HG02973 (cell line): Measurements from ENCODE around the gene PTPN4.
"Not testable (repeated sequence)": the region's sequence is repeated elsewhere in the genome, so short reads cannot be mapped to it uniquely, and the experiment has no call there.

Experiments
- ATAC-seq: cut with Tn5 transposase; IDR thresholded peaks from one replicate; pipeline ENCODE4 v1.9.1; 2021; ENCODE audit warnings: moderate library complexity; ENCODE audit not compliant: unreplicated experiment

PTPN4 gene

DNA sequence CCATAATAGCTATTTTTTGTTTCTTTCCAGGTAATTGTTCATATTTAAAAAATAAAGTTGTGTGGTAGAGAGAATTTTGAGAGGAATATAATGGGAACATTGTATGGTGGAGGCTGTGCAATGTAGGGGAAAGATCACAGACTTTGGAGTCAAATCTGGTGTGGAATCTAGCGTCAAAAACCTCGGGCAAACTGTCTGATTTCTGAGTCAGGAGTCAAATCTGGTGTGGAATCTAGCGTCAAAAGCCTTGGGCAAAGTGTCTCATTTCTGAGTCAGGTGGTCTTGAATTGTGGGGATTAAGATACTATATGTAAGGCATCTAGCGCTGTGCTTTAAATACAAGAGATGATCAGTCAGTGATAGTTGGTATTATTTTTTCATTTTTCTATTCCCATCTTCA is 5.1 kb downstream of the PTPN4 start:
- no peak for ATAC-seq

DNA sequence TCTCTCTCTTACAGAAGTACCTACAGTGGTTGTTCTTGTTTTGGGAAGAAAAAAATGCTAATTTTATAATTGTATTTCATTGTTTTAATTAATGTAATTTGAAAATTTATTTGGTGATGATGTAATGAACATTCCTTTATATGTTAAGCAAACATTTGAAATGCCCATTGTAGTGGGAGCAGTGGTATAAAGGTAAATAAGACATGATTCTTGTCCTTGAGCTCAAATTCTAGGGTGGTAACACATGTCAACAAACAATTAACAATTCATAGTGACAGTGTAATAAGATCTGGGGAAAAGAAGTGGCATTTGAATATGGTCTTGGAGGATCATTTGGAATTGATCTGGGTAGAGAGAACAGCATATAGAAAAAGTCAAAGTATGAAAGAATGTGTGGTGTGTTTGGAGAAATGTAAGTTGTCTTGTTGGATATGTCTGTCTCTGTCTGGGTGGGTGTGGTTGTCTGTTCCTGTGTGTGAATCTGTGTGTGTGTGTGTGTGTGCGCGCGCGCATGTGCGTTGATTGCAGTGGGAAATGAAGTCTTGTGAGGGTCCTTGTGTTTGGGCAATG is 5.8 kb downstream of the PTPN4 start:
- no peak for ATAC-seq

DNA sequence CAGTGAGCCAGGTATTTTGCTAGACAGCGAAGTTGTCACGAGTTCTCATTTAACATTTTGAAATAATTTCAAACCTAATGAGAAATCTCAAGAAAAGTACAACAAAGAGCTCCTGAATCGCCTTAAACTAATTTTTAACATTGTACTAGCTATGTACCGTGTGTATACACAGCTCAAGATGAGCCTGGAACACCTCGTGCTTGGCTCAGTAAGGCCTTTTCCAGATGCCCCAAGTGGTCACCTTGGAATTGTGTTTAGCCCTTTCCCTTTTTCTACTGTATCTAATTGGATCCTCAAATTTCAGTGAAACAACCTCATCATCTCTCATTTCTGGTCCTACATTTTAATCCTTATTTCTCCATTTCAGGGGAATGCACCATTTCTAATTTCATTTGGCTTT is 7.2 kb downstream of the PTPN4 start:
- ATAC-seq = no peak

DNA sequence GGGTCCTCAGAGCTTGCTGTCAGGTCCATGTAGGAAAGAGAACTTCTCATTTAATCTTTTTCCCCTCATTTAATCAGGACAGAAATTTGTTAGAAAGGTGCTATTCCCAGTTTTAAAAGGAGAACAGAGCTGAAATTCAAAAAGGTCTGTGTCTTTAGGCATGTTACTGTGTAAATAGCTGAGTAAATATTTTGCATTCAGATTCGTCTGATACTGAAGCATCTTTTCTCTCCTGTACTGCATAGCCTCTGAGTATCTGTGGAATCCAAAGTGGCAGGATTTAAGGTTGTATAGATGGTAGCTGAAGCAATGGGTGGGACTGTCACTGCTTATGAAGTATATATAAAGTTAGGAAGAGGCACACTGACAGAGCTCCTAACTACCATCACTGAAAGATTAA is 9.0 kb downstream of the PTPN4 start:
- no peak for ATAC-seq

DNA sequence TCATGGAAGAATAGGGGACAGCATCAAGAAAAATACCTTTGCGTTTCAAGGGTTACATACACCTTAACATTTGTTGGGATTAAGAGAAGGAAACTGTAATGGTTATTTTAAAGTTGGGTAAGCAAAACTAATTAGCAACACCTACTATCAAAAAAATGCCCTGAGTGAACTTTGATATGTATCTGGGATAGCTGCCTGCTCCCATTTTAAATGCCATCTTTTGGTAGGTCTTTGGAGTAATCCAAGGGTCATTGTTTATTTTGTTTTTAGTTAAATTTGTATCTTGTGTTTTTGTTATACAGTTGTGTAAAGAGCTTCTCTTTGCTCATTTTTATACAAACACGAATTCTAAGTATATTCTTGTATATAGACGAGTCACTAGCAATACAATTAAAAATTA is 9.9 kb downstream of the PTPN4 start:
- no peak for ATAC-seq

DNA sequence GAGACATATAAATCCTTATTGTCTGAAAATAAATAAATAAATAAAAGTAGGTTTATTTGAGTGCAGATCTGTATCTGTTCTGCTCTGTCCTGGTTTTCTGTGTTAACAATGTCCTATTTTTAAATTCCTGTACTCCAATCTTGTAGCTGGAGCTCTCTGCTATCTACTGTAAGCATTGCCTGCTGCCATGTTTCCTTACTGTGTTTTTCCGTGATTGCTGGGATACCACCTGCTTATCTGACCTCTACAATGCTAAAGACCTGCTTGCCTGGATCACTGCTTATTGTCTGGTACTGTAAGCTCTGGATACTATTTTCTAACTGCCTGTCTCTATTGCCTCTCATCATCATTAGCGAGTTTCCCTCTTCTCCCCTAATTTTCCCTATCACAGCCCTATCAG is 11.6 kb downstream of the PTPN4 start:
- no peak for ATAC-seq

DNA sequence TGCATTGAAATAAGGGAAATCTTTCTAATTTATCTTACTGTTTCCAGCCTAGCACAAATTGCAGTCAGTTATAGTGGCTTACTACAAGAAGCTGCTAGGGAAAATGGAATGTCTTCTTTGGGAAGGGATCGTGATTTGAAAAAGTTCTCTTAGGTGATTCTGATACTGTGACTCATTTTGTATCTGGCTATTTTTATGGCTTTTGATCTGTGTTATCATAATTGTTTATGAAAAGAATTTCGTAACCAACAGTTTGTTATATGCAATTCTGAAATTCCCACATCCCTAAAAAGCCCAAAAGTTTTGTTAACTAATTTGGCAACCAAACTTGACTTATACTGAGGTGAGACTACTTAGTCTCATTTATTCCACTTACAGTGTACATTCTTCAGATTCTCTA is 12.4 kb downstream of the PTPN4 start:
- ATAC-seq = no peak

DNA sequence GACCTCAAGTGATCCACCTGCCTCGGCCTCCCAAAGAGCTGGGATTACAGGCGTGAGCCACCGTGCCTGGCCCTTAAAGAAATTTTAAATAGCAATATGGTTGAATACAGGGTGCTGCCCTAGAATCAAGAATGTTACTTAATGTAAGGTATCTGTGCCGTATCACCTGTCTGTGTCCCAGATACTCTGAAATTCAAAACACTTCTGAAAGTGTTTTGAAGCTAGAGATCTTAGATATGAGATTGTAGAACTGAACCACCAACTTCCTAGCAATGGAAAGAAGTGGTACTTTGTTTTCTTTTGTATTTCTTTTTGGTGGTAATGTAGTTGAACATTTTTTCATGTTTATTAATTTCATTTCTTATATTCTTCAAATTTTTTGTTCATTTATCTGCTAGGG is 13.0 kb downstream of the PTPN4 start:
- ATAC-seq = no peak

DNA sequence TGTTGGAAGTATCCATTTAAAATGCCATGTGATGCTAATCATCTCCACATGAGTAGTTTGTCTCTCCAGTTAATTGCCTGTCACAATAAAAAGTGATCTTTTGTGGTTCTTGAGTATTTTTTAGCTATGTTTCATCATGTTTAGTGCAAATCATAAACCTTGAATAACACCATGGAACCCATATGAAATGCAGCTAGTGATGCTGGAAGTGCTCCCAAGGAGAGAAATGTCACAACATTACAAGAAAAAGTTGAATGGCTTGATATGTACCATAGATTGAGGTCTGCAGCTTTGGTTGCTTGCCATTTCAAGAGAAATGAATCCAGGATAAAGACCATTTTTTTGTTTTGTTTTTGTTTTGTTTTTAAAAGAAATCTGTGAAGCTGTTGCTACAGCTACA is 14.3 kb downstream of the PTPN4 start:
- no peak for ATAC-seq

DNA sequence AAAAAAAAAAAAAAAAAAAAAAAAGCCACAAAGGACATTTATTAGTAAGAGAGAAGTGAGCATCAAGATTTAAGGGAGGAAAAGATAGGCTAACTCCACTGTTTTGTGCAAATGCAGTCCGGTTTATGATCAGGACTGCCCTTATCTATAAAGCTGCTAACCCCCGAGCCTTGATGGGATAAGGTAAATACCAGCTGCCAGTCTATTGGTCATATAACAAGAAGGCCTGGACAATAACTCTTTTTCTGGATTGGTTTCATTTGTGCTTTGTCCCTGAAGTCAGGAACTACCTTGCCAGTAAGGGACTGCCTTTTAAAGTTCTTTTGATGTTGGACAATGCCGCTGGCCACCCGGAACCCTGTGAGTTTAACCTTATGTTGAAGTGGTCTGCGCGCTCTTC is 15.4 kb downstream of the PTPN4 start:
- no peak for ATAC-seq

DNA sequence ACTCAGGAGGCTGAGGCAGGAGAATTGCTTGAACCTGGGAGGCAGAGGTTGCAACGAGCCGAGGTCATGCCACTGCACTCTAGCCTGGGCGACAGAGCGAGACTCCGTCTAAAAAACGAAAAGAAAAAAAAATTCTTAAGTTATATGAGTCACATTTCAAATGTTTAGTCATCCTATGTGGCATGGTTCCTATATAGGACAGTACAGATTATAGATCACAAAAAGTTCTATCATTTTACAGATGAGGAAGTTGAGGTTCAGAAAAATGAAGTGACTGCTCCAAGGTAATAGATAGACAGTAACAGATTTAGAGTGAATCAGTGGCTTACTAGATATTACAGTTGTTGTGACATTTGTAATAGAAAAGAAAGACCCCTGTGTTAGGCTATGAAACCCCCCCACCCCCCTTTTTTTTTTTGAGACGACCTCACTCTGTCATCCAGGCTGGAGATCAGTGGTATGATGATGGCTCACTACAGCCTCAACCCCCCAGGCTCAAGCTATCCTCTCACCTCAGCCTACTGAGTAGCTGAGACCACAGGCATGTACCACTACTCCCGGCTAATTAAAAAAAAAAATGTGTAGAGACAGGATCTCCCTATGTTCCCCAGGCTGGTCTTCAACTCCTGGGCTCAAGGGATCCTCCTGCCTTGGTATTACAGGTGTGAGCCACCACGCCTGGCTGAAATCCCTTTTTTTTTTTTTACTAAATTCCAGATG is 22.7 kb downstream of the PTPN4 start:
- ATAC-seq = no peak

DNA sequence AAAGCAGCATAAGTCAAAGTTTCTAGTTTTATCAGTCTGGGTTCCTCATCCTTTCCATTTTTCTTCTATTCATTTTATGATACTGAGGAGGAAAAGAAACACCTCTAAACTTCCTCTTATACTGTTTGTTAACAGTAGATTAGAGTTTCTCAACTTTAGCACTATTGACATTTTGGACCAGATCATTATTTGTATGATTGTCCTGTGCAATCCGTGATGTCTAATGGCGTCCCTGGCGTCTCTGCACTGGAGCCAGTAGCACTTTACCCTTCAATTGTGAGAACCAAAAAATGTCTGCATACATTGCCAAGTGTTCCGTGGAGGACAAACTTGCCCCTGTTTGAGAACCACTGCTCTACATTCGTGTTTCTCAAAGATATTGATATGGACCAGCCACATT is 25.2 kb downstream of the PTPN4 start:
- no peak for ATAC-seq

DNA sequence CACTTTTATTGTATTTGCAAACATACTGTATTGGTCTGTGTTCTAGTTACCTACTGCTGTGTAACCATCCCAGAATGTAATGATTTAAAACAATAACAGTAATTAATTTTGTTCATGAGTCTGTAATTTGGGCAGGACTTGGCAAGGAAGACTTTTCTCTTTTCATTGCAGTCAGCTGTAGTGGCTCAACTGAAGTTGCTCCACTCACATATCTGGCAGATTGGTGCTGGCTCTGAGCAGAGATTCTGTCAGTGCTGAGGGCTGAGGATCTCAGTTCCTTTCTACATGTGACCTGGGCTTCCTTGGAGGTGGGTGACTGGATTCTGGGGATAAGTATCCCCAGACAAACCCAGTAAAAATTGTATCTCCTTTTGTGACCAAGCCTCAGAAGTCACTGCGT is 26.6 kb downstream of the PTPN4 start:
- ATAC-seq = no peak

DNA sequence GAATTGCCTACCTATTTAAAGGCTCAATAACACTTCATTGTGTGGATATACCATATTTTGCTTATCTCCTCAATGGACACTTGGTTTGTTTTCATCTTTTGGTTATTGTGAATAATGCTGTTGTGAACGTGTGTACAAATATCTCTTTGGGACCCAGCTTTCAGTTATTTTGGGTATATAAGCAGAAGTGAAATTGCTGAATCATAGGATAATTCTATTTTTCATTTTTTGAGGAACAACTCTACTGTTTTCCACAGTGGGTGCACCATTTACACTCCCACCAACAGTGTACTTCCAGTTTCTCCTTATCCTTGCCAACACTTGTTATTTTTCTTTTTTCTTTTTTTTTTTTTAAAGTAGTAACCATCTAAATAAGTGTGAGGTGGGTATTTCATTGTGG is 29.0 kb downstream of the PTPN4 start:
- no peak for ATAC-seq

DNA sequence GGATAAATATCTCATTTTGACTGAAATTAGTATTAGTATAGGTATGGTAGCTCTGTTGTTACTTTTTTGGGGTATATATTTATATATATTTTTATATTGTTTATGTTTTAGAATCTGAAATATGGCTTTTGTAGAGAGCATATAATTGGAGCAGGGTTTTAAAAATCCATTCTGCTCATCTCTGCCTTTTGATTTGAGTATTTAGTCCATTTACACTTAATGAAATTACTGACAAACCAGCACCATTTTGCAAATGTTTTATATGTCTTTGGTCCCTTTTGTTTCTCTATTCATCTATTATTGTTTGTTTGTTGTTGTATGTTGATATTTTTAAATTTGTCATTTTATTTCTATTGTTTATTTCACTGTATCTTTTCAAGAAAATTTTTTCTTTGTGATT is 30.7 kb downstream of the PTPN4 start:
- no peak for ATAC-seq

DNA sequence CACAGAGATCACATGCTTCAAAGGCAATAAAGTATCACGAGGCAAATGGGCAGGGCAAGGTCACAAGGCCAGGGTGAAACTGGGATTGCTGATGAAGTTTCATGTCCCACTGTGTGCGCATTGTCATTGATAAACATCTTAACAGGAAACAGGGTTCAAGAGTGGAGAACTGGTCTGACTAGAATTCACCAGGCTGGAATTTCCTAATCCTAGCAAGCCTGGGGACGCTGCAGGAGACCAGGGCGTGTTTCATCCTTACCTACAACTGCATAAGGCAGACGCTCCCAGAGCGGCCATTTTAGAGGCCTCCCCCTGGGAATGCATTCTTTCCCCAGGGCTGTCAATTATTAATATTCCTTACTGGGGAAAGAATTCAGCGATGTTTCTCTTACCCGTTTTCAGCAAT is 33.2 kb downstream of the PTPN4 start:
- no peak for ATAC-seq

DNA sequence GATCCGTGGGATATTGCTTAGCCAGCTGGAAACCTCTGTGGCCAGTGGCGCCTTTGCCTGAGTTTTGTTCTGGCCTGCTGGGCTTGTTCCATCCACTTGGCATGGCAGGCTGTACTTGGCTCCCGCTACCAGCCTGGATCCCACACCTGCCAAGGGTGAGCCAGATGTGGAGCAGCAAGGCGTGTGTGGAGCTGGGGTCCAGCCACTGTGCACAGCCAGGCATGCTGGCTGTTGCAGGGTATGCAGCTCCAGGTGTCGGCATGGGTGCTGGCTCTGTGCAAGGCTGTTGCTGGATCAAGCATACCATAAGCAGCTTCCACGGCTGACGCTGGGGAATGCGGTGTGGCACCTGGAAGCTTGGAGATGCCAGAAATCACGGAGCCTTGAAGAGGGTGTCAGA is 34.5 kb downstream of the PTPN4 start:
- no peak for ATAC-seq

DNA sequence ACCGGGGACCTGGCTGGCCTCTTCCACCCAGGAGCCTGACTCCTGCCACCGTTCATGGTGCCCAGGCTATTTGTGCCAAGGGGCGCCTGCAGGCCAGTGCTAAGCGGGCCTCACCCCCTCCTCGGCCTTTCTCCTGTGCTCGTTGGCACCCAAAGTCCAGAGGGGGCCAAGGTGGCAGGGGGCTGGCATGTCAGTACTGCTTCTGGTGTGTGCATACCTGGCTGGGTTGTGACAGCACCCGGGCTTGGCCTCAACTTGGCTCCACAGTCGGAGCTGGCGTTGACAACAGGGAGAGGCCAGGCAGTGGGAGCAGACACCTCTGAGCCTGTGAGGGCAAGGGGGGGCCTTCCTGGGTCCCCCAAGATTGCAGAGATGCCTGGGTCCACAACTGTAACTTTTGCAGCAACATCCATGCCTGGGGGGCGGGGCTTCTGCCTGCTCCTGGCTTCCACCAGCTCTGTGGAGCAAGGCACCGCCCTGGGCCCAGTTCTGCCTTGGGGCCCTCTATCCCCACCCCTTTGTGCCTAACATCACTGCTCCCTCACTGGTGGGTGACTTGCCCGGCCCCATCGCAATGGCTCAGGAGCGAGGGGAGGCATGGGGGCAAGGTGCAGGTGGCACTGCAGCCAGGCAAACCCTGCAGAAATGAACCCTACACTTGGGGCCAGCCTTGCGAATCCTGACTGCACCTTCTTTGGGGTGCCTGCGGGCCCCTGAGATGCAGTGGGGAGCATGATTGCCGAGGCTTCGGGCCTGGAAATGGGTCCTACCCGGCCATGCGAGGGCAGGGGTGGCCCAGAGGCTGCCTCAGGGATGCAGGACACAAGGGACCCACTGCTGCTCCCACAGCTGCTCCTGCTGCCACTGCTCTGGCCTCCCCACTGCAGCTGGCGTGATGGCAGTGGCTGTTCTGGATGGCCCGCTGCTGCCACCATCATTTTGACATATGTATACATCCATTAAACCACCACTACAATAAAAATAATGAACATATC is 35.9 kb downstream of the PTPN4 start:
- no peak for ATAC-seq

DNA sequence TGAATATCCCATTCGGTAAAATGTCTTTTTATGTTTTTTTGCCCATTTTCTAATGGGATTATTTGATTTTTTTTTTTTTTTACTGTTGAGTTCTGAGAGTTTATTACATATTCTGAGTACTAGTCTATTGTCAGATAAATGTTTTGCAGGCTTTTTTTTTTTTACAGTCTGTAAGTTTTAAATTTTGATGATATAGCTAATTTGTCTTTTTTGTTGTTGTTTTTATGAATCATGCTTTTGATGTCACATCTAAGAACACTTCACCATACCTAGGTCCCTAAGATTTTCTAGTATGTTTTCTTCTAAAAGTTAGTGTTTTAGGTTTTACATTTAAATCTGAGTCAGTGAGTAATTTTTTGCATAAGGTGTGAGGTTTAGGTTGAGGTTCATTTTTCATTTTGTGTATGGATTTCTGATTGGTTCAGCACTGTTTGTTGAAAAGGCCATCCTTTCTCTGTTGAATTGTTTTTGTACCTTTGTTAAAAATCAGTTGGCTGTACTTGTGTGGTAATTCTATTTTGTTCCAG is 40.7 kb downstream of the PTPN4 start:
- ATAC-seq = no peak

DNA sequence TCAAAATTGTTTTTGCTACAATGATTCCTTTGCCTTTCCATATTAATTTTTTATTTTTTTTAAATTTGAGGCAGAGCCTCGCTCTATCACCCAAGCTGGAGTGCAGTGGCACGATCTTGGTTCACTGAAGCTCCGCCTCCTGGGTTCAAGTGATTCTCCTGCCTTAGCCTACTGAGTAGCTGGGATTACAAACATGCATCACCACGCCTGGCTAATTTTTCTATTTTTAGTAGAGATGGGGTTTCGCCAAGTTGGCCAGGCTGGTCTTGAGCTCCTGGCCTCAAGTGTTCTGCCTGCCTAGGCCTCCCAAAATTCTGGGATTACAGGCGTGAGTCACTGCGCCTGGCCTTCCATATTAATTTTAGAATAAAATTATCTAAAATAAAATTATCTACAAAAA is 41.3 kb downstream of the PTPN4 start:
- ATAC-seq = no peak

DNA sequence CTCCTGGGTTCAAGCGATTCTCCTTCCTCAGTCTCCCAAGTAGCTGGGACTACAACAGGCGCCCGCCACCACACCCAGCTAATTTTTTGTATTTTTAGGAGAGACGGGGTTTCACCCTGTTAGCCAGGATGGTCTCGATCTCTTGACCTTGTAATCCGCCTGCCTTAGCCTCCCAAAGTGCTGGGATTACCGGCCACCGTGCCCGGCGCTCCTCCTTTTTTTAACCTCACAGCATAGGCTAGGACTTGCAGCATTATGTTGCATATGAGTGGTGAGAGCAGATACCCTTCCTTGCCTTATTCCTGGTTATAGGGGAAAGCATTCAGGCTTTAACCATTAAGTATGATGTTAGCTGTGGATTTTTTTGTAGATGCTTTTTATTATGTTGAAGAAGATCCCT is 42.3 kb downstream of the PTPN4 start:
- not testable (repeated sequence) for ATAC-seq

DNA sequence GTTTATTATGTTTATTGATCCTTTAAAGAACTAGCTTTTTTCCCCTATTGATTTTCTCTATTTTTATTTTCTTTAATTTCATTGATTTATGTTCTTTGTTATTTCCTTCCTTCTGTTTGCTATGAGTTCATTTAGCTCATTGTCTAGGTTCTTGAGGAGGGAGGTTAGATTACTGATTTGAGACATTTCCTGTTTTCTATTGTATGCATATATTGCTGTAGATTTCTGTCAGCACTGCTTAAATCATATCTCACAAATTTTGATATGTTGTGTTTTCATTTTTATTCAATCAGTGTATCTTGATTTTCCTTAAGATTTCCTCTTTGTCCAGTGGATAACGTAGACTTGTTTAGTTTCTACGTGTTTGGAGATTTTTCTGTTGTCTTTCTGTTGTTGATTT is 43.4 kb downstream of the PTPN4 start:
- no peak for ATAC-seq
